MCF 10A (cell line): Measurements from ENCODE around the gene ASB15. TPM values are rescaled to one million over a fixed set of nuclear protein-coding genes. Genes with fewer than 3 reads are reported as not detected.

Experiments
- BruUV-seq: library from RNA; stranded (reverse); fragments of 400-500 nt; replicated peaks from 2 replicates; lab custom pipeline; 2021; lab: Mats Ljungman, UMichigan
- CTCF ChIA-PET: fragments of 300-600 bp; sonication (Branson Sonifier 250); formaldehyde crosslinking; extraction: SDS; loops from one replicate; lab custom pipeline; 2021; ENCODE audit warnings: antibody characterized with exemption, inconsistent platforms; lab: Yijun Ruan, JAX
- POLR2A ChIA-PET: fragments of 300-600, 350-650 bp; sonication (Branson Sonifier 250); formaldehyde crosslinking; extraction: SDS; loops from one replicate; lab custom pipeline; 2020; ENCODE audit warnings: antibody characterized with exemption, inconsistent platforms; lab: Yijun Ruan, JAX
- DNase-seq: peaks from one replicate; pipeline ENCODE4 v3.0.0-alpha.2; 2018; ENCODE audit not compliant: unreplicated experiment
- H3K27ac Mint-ChIP-seq: one replicate; pipeline ENCODE4 v1.8.0; 2022; ENCODE audit warnings: mild to moderate bottlenecking, low read depth, mixed read lengths; ENCODE audit not compliant: unreplicated experiment
- H3K27me3 Mint-ChIP-seq: one replicate; pipeline ENCODE4 v1.8.0; 2022; ENCODE audit warnings: mixed read lengths; ENCODE audit not compliant: insufficient read depth, unreplicated experiment
- H3K36me3 Mint-ChIP-seq: one replicate; pipeline ENCODE4 v1.8.0; 2022; ENCODE audit warnings: mild to moderate bottlenecking, moderate library complexity, mixed read lengths; ENCODE audit not compliant: insufficient read depth, unreplicated experiment
- H3K4me1 Mint-ChIP-seq: one replicate; pipeline ENCODE4 v1.8.0; 2022; ENCODE audit warnings: mixed read lengths; ENCODE audit not compliant: insufficient read depth, unreplicated experiment
- H3K4me3 Mint-ChIP-seq: one replicate; pipeline ENCODE4 v1.8.0; 2022; ENCODE audit warnings: mild to moderate bottlenecking, moderate library complexity, mixed read lengths; ENCODE audit not compliant: unreplicated experiment
- H3K9me3 Mint-ChIP-seq: one replicate; pipeline ENCODE4 v1.8.0; 2022; ENCODE audit warnings: mixed read lengths; ENCODE audit not compliant: unreplicated experiment
- intact Hi-C: fragments of 100-400 bp; cut with micrococcal nuclease; formaldehyde crosslinking; loops from 2 replicates; pipeline ENCODE4 v1.14.1; 2022
- total RNA-seq: library from RNA; stranded (reverse); gene quantifications from 2 replicates; pipeline ENCODE4 v1.2.3, GENCODE V29; 2022
- TF ChIP-seq, protein P1 (sequence below): fragments of 200-600 bp; IDR thresholded peaks from one replicate; pipeline ENCODE4 v1.8.0; 2022; ENCODE audit warnings: antibody characterized with exemption, mild to moderate bottlenecking; ENCODE audit not compliant: unreplicated experiment

ASB15 gene
- total RNA-seq, 1 experiment from 2014 or later: not detected

DNA sequence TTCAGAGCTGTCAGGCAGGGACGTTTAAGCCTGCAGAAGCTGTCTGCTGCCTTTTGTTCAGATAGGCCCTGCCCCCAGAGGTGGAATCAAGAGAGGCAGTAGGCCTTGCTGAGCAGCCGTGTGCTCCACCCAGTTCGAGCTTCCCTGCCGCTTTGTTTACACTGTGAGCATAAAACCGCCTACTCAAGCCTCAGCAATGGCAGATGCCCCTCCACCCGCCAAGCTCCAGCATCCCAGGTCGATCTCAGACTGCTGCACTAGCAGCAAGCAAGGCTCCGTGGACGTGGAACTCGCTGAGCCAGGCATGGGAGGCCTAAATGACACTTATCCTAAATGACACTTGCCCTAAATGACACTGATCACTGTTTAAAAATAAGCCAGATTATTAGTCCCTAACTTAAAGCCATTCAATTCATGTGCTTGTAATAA, 6.8 kb upstream of the ASB15 start:
- H3K27ac Mint-ChIP-seq: no peak overlapping the region
- no peak overlapping the region for H3K4me3 Mint-ChIP-seq
- no peaks in the 10 kb centered on the region for H3K4me1 Mint-ChIP-seq
- CTCF ChIA-PET: interaction anchor here (0.8 to 1.3 kb wide), 3 partner anchors 9 to 14 kb away, joined by 3 to 4 read pairs (median 4); no protein-coding TSS in a partner anchor
- H3K9me3 Mint-ChIP-seq: no peaks in the 10 kb centered on the region
- DNase-seq: no peak
- BruUV-seq: no TSS peak
- TF ChIP-seq, protein P1, sequence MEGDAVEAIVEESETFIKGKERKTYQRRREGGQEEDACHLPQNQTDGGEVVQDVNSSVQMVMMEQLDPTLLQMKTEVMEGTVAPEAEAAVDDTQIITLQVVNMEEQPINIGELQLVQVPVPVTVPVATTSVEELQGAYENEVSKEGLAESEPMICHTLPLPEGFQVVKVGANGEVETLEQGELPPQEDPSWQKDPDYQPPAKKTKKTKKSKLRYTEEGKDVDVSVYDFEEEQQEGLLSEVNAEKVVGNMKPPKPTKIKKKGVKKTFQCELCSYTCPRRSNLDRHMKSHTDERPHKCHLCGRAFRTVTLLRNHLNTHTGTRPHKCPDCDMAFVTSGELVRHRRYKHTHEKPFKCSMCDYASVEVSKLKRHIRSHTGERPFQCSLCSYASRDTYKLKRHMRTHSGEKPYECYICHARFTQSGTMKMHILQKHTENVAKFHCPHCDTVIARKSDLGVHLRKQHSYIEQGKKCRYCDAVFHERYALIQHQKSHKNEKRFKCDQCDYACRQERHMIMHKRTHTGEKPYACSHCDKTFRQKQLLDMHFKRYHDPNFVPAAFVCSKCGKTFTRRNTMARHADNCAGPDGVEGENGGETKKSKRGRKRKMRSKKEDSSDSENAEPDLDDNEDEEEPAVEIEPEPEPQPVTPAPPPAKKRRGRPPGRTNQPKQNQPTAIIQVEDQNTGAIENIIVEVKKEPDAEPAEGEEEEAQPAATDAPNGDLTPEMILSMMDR: no peak
- H3K27me3 Mint-ChIP-seq: no peaks in the 10 kb centered on the region
- H3K36me3 Mint-ChIP-seq: no peaks in the 10 kb centered on the region
- POLR2A ChIA-PET: interaction anchor here (0.6 kb wide), 1 partner anchor 97 kb away, joined by 3 read pairs; no protein-coding TSS in a partner anchor
- intact Hi-C loops: no loop called here

DNA sequence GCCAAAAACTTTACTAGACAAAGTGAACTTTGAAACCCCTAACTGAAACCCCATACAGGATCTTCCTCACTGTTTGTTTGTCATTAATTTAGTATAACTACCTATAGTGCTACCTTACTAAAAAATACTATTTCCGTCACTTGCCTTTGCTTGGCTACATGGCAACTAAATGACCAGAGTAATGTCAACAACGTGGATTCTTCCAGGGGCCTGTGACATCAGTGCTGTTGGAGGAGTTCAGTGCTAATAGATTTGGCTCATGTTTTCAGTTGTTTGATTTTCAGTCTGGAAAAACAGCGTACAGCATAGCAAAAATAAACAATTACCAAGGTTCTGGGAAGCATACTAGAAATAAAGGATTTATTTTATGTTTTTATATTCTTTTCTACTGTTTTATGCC, 3.0 kb upstream of the ASB15 start:
- Mint-ChIP-seq H3K9me3 (no peaks in the 10 kb centered on the region), H3K4me3 (no peak overlapping the region), H3K36me3 (no peaks in the 10 kb centered on the region), H3K27me3 (no peaks in the 10 kb centered on the region), H3K4me1 (no peaks in the 10 kb centered on the region), H3K27ac (no peak overlapping the region)
- intact Hi-C loops: no loop called here
- POLR2A ChIA-PET: no interaction called here
- no peak for DNase-seq
- no TSS peak for BruUV-seq
- CTCF ChIA-PET: interaction anchor here (2.1 kb wide), 1 partner anchor 18 kb away, joined by 5 read pairs; no protein-coding TSS in a partner anchor
- TF ChIP-seq, protein P1: no peak

DNA sequence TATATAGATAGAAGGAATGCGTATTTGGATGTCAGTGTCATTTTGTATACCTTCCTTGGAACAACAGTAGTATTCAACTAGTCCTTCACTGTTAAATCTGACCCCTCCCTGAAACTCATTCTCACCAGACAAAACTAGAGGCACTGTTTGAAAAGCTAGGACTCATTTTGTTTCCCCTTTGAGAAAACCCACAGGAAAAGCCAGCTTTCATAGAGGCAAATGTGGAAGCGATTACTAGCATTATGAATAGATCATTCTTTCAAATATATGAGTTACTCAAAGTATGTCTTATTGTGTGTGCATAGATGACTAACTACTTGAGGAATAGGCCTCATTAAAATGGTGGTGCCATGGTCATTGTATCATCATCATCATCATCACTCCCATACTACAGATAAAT, 1.9 kb upstream of the ASB15 start:
- no TSS peak for BruUV-seq

DNA sequence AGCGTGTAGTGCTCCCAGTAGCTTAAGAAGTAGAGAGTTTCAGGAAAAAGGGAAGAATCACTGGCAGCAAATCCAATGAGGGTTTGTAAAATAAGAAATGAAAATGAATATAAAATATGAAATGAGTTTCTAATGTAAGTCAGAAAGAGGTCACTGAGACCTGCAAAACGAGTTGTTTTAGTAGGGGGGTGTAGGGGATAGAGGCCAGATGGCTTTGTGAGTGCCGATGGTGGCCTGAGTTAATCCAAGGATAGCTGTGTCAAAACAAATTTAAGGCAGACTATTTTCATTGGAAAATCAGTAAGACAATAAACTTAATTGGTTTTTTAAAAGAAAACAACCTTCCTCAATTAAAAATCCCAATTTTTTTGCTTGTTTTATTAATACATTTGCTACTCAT, 745 bp upstream of the ASB15 start:
- no peak overlapping the region for H3K27ac Mint-ChIP-seq
- no peak overlapping the region for H3K4me3 Mint-ChIP-seq
- POLR2A ChIA-PET: no interaction called here
- no peaks in the 10 kb centered on the region for H3K36me3 Mint-ChIP-seq
- no peaks in the 10 kb centered on the region for H3K27me3 Mint-ChIP-seq
- H3K4me1 Mint-ChIP-seq: peaks cover 5% of the 10 kb centered on the region
- no TSS peak for BruUV-seq
- TF ChIP-seq, protein P1: no peak
- no peak for DNase-seq
- no peaks in the 10 kb centered on the region for H3K9me3 Mint-ChIP-seq
- CTCF ChIA-PET: interaction anchor here (1.6 kb wide), 1 partner anchor 20 kb away, joined by 3 read pairs; no protein-coding TSS in a partner anchor
- intact Hi-C loops: no loop called here

More for the DNA sequence above, 1.9 kb upstream of the ASB15 start:
- peaks cover 3% of the 10 kb centered on the region for H3K4me1 Mint-ChIP-seq
- ChIA-PET POLR2A (interaction anchor here (0.8 kb wide), 1 partner anchor 16 kb away, joined by 3 read pairs; no protein-coding TSS in a partner anchor), CTCF (interaction anchor here (0.8 kb wide), 1 partner anchor 20 kb away, joined by 3 read pairs; no protein-coding TSS in a partner anchor)
- no peak for DNase-seq
- H3K27me3 Mint-ChIP-seq: no peaks in the 10 kb centered on the region
- no peak overlapping the region for H3K27ac Mint-ChIP-seq
- H3K36me3 Mint-ChIP-seq: no peaks in the 10 kb centered on the region
- TF ChIP-seq, protein P1: no peak
- H3K9me3 Mint-ChIP-seq: no peaks in the 10 kb centered on the region
- no peak overlapping the region for H3K4me3 Mint-ChIP-seq
- intact Hi-C loops: no loop called here
